ENCODE data around the gene TBX3. TPM values are rescaled to one million over a fixed set of nuclear protein-coding genes. Genes with fewer than 3 reads are reported as not detected.
A peak's percentile ranks its signal among the peaks of the same experiment; 100 is the strongest.

Gene TBX3
- polyA plus RNA-seq, 1 of the 3 experiments (the other 2 are of a cell fraction), result 10.2 TPM

- H3K4me2 ChIP-seq, result peak overlapping the region; percentile 86
- no peaks in the 10 kb centered on the region for H3K27me3 ChIP-seq (ENCODE audit: insufficient read depth)
- no peak for TF ChIP-seq ELF1 (IDR thresholded peaks at IDR 0.05)
- H3K79me2 ChIP-seq (ENCODE audit: insufficient read depth), result peaks cover 62% of the 10 kb centered on the region
- H3K9me2 ChIP-seq, result no peaks in the 10 kb centered on the region
- ChIA-PET CTCF (interaction anchor here (1.0 to 6.7 kb wide), 3 partner anchors 9 to 1074 kb away, joined by 3 to 117 read pairs (median 3); no protein-coding TSS in a partner anchor), POLR2A (interaction anchor here (1.5 to 1.7 kb wide), 2 partner anchors 10 to 775 kb away, joined by 5 to 6 read pairs; no protein-coding TSS in a partner anchor)
- peak overlapping the region; percentile 99 for H3K9ac ChIP-seq
- H3K9me3 ChIP-seq, result no peaks in the 10 kb centered on the region
- H2AFZ ChIP-seq (ENCODE audit: low read depth), result 0 out of 2 replicates have a peak overlapping the region, but pooled peaks have one; percentile 52
- peak overlapping the region; percentile 78 to 96 for H3K4me3 ChIP-seq (ENCODE audit: low read depth in 2 of 2, low read length in 1 of 2)
- peaks cover 23% of the 10 kb centered on the region for H3F3A ChIP-seq (replicated peaks; ENCODE audit: insufficient read depth)
- peaks cover 0 to 37% of the 10 kb centered on the region in 2 experiments; a peak in 2 of 4 replicates for H3K4me1 ChIP-seq (ENCODE audit: control insufficient read depth in 1 of 2, insufficient read depth in 2 of 2, low read depth in 1 of 2, low read length in 1 of 2)
- no peaks in the 10 kb centered on the region for H4K20me1 ChIP-seq (ENCODE audit: insufficient read depth)
- 33% methylated on average over 11 of the region's 11 CpGs for WGBS (ENCODE audit: low lambda C conversion rate)
- H3K27ac ChIP-seq (ENCODE audit: low read depth in 2 of 2, low read length in 1 of 2), result peak overlapping the region; percentile 96
- DNase-seq, result no peak
- H3K36me3 ChIP-seq (replicated peaks in 1 of 2; ENCODE audit: control insufficient read depth in 1 of 2, insufficient read depth in 2 of 2, low read length in 1 of 2), result peaks cover 19 to 37% of the 10 kb centered on the region in 2 experiments
Measured at GRCh38 chr12:114679942-114680341, 4.0 kb downstream of the TBX3 start.

GRCh38 chr12:114679452-114679875 is 4.5 kb downstream of the TBX3 start:
- Histone ChIP-seq H3K79me2 (ENCODE audit: insufficient read depth) (peaks cover 62% of the 10 kb centered on the region), H3F3A (replicated peaks; ENCODE audit: insufficient read depth) (peaks cover 20% of the 10 kb centered on the region), H4K20me1 (ENCODE audit: insufficient read depth) (no peaks in the 10 kb centered on the region), H3K9me2 (no peaks in the 10 kb centered on the region), H3K27me3 (ENCODE audit: insufficient read depth) (no peaks in the 10 kb centered on the region), H3K4me2 (peak overlapping the region; percentile 86), H3K4me3 (ENCODE audit: low read depth in 2 of 2, low read length in 1 of 2) (peak overlapping the region; percentile 78 to 96), H3K27ac (ENCODE audit: low read depth in 2 of 2, low read length in 1 of 2) (peak overlapping the region in 1 of 2 experiments; percentile 96; a peak in 3 of 4 replicates), H3K9me3 (no peaks in the 10 kb centered on the region), H3K36me3 (replicated peaks in 1 of 2; ENCODE audit: control insufficient read depth in 1 of 2, insufficient read depth in 2 of 2, low read length in 1 of 2) (peaks cover 21 to 41% of the 10 kb centered on the region in 2 experiments), H3K9ac (peak overlapping the region; percentile 99; the same call in 1 of the 2 replicates), H2AFZ (ENCODE audit: low read depth) (0 out of 2 replicates have a peak overlapping the region, but pooled peaks have one; percentile 13), H3K4me1 (ENCODE audit: control insufficient read depth in 1 of 2, insufficient read depth in 2 of 2, low read depth in 1 of 2, low read length in 1 of 2) (peaks cover 0 to 35% of the 10 kb centered on the region in 2 experiments; a peak in 2 of 4 replicates)
- no peak for DNase-seq
- TF ChIP-seq IRF3 (IDR thresholded peaks at IDR 0.05; ENCODE audit: low read depth, low read length) (no peak), RCOR1 (IDR thresholded peaks at IDR 0.05; ENCODE audit: low read length) (no peak), SMC3 (IDR thresholded peaks at IDR 0.05; ENCODE audit: low read depth, low read length) (no peak), MXI1 (IDR thresholded peaks at IDR 0.05; ENCODE audit: low read depth, low read length) (0 out of 2 replicates have a peak, but pooled peaks have one; percentile 13), CTCF (IDR thresholded peaks at IDR 0.05) (no peak), USF2 (IDR thresholded peaks at IDR 0.05; ENCODE audit: borderline replicate concordance, low read depth, low read length) (no peak), PBX3 (IDR thresholded peaks at IDR 0.05) (no peak), REST (IDR thresholded peaks at IDR 0.05; ENCODE audit: low read depth, low read length) (no peak), JUND (IDR thresholded peaks at IDR 0.05) (no peak)
- ChIA-PET CTCF (interaction anchor here (1.2 to 1.5 kb wide), 3 partner anchors 11 to 1238 kb away, joined by 3 to 8 read pairs (median 7); no protein-coding TSS in a partner anchor), POLR2A (interaction anchor here (1.1 to 1.5 kb wide), 2 partner anchors 9 to 776 kb away, joined by 4 to 6 read pairs; no protein-coding TSS in a partner anchor)
- 32% methylated on average over 9 of the region's 10 CpGs for WGBS (ENCODE audit: low lambda C conversion rate)
